ENCODE measurements around the gene SCTR. TPM values are rescaled to one million over a fixed set of nuclear protein-coding genes. Genes with fewer than 3 reads are reported as not detected.

The SCTR gene
- total and polyA plus RNA-seq, 2 of the 13 experiments (the other 11 are each of a cell fraction or from before 2014, with no cell fraction given): not detected

GRCh38 chr2:119431155-119431975, 92.9 kb downstream of the SCTR start, which contains the start of gene TMEM37 (continued):
- peak; percentile 67 for TF ChIP-seq FOXP4 (CRISPR knock-in tag; IDR thresholded peaks at IDR 0.05)

DNA sequence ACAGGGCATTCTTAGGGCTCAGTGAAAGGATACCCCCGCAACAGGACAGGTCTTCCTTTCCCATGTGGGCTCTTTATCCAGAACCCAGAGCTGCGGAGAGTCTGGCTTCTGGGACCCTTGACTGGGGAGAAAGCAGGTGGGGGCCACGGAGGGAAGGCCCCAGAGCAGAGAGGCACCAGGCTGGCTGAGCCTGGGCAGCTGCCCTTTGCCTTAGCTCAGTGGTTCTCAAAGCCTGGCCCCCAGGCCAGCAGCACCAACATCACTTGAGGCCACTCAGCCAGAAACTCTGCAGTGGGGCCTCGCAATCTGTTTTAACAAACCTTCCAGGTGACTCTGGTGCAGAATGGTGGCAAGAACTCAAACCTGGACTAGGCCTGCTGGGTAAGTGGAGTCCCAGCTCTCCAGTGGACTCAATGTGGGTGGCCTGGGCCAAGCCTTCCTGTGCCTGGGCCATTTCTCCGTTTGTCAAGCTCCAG, 94.2 kb downstream of the SCTR start:
- Histone ChIP-seq H3K4me2 (ENCODE audit: low read depth, low read length) (peak overlapping the region; percentile 97), H3K27me3 (ENCODE audit: control insufficient read depth in 1 of 2, insufficient read depth in 2 of 2, low read length in 2 of 2) (no peaks in the 10 kb centered on the region; a peak in 1 of 5 replicates), H3K4me3 (replicated peaks in 1 of 3; ENCODE audit: insufficient read depth in 1 of 3, low read depth in 2 of 3, low read length in 3 of 3) (peak overlapping the region in 1 of 3 experiments; percentile 90; a peak in 2 of 6 replicates), H3K27ac (ENCODE audit: extremely low read length, insufficient read depth, low read length) (peak overlapping the region; percentile 88), H3K9ac (ENCODE audit: insufficient read depth, low read depth, low read length) (peak overlapping the region; percentile 89; the same call in 1 of the 2 replicates), H2AFZ (ENCODE audit: low read length) (no peak overlapping the region), H3K4me1 (ENCODE audit: insufficient read depth, low read length) (peaks cover 88% of the 10 kb centered on the region), H3K9me3 (ENCODE audit: low read length) (no peaks in the 10 kb centered on the region), H3K79me2 (ENCODE audit: insufficient read depth, low read length) (peaks cover 33% of the 10 kb centered on the region), H3K36me3 (replicated peaks in 1 of 2; ENCODE audit: control insufficient read depth in 1 of 2, insufficient read depth in 2 of 2, low read length in 2 of 2) (no peaks in the 10 kb centered on the region), H4K20me1 (ENCODE audit: insufficient read depth, low read length) (peaks cover 2% of the 10 kb centered on the region; the same call in 1 of the 2 replicates)
- in situ Hi-C loops (cut with HindIII; ENCODE audit: extremely low pct_ligation_motif_present, low pct_unique_long_range_greater_than_20kb): no loop called here
- intact Hi-C loops (cut with micrococcal nuclease; ENCODE audit: unreplicated experiment): loop anchor here (5.0 kb wide), 1 partner anchor 63 kb away; the partner anchor contains the start of genes C2orf76 and DBI
- ATAC-seq (peak; percentile 0; the same call in 1 of the 3 replicates), FAIRE-seq (no peak), DNase-seq (ENCODE audit: low spot score) (no peak)
- WGBS (ENCODE audit: low lambda C conversion rate): 46% methylated on average over 5 of the region's 5 CpGs
- no TSS peak for BruUV-seq (replicated peaks)
- CTCF ChIA-PET (ENCODE audit: low intra/inter-chr PET ratio, low total read pairs): no interaction called here
- POLR2A ChIA-PET: interaction anchor here (3.0 kb wide), 1 partner anchor 11 kb away, joined by 21 read pairs; no protein-coding TSS in a partner anchor
- no peak for TF ChIP-seq AKAP8 (CRISPR knock-in tag; IDR thresholded peaks at IDR 0.05)
- TF ChIP-seq, protein P1, sequence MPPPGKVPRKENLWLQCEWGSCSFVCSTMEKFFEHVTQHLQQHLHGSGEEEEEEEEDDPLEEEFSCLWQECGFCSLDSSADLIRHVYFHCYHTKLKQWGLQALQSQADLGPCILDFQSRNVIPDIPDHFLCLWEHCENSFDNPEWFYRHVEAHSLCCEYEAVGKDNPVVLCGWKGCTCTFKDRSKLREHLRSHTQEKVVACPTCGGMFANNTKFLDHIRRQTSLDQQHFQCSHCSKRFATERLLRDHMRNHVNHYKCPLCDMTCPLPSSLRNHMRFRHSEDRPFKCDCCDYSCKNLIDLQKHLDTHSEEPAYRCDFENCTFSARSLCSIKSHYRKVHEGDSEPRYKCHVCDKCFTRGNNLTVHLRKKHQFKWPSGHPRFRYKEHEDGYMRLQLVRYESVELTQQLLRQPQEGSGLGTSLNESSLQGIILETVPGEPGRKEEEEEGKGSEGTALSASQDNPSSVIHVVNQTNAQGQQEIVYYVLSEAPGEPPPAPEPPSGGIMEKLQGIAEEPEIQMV (CRISPR knock-in tag; IDR thresholded peaks at IDR 0.05; ENCODE audit: low read depth): 0 out of 2 replicates have a peak, but pooled peaks have one; percentile 19
- 0 out of 2 replicates have a peak, but pooled peaks have one; percentile 12 for TF ChIP-seq HDAC2 (CRISPR knock-in tag; IDR thresholded peaks at IDR 0.05)
- no peak for TF ChIP-seq TEF (CRISPR knock-in tag; IDR thresholded peaks at IDR 0.05)
- TF ChIP-seq EEA1 (CRISPR knock-in tag; IDR thresholded peaks at IDR 0.05; ENCODE audit: borderline replicate concordance): no peak
- TF ChIP-seq ZNF501 (CRISPR knock-in tag; IDR thresholded peaks at IDR 0.05): no peak
- TF ChIP-seq ELK4 (CRISPR knock-in tag; IDR thresholded peaks at IDR 0.05; ENCODE audit: borderline replicate concordance): no peak
- no peak for TF ChIP-seq ZNF784 (CRISPR knock-in tag; IDR thresholded peaks at IDR 0.05; ENCODE audit: borderline replicate concordance)
- TF ChIP-seq NR2F1 (CRISPR knock-in tag; IDR thresholded peaks at IDR 0.05): no peak
- no peak for TF ChIP-seq NFIC (IDR thresholded peaks at IDR 0.05; ENCODE audit: low read length)
- no peak for TF ChIP-seq ZNF253 (CRISPR knock-in tag; IDR thresholded peaks at IDR 0.05; ENCODE audit: borderline replicate concordance)
